Activated T-helper 1 cell treated with anti-CD3 and anti-CD28 coated beads, Interleukin-12 subunit alpha, Interleukin-12 subunit beta, Interleukin-2, Interleukin-4 antibody, amounts not matched to agents 30 ng/mL and 10 ng/mL and 1 ng/mL, durations not matched to agents 14 hours and 24 hours and 36 hours (primary cell): ENCODE measurements around the gene AGBL1. TPM values are rescaled to one million over a fixed set of nuclear protein-coding genes. Genes with fewer than 3 reads are reported as not detected.

Experiments used
- DNase-seq: peaks from one replicate; pipeline ENCODE4 v3.0.0; 2021; ENCODE audit warnings: low spot score
- H3K27ac Mint-ChIP-seq: one replicate; pipeline ENCODE4 v1.8.0; 2021; ENCODE audit warnings: mild to moderate bottlenecking, mixed read lengths
- H3K27me3 Mint-ChIP-seq: one replicate; pipeline ENCODE4 v1.8.0; 2022; ENCODE audit warnings: mild to moderate bottlenecking, moderate library complexity, mixed read lengths; ENCODE audit not compliant: insufficient read depth
- H3K36me3 Mint-ChIP-seq: one replicate; pipeline ENCODE4 v1.8.0; 2021; ENCODE audit warnings: low read depth, mixed read lengths
- H3K4me1 Mint-ChIP-seq: one replicate; pipeline ENCODE4 v1.8.0; 2021; ENCODE audit warnings: low read depth, mixed read lengths
- H3K4me3 Mint-ChIP-seq: one replicate; pipeline ENCODE4 v1.8.0; 2021; ENCODE audit warnings: mild to moderate bottlenecking, moderate library complexity, mixed read lengths
- H3K9me3 Mint-ChIP-seq: one replicate; pipeline ENCODE4 v1.8.0; 2021; ENCODE audit warnings: mixed read lengths
- intact Hi-C: fragments of 100-400 bp; cut with micrococcal nuclease; formaldehyde crosslinking; loops from one replicate; pipeline ENCODE4 v1.15.1; 2024
- total RNA-seq: library from RNA; stranded (reverse); gene quantifications from 2 replicates; pipeline ENCODE4 v1.2.3, GENCODE V29; 2022

Gene AGBL1
- total RNA-seq, 1 donor from 2014 or later, result not detected

GRCh38 chr15:86392874-86393273, 313.2 kb downstream of the AGBL1 start:
- Mint-ChIP-seq H3K9me3 (no peaks in the 10 kb centered on the region), H3K4me1 (no peaks in the 10 kb centered on the region), H3K4me3 (no peak overlapping the region), H3K27ac (no peak overlapping the region), H3K27me3 (no peaks in the 10 kb centered on the region), H3K36me3 (no peaks in the 10 kb centered on the region)
- no peak for DNase-seq
- intact Hi-C loops, result no loop called here

GRCh38 chr15:86394866-86395265, 315.2 kb downstream of the AGBL1 start:
- H3K4me1 Mint-ChIP-seq, result no peaks in the 10 kb centered on the region
- no peaks in the 10 kb centered on the region for H3K27me3 Mint-ChIP-seq
- no peaks in the 10 kb centered on the region for H3K9me3 Mint-ChIP-seq
- H3K27ac Mint-ChIP-seq, result no peak overlapping the region
- no peak for DNase-seq
- intact Hi-C loops, result no loop called here
- no peaks in the 10 kb centered on the region for H3K36me3 Mint-ChIP-seq
- no peak overlapping the region for H3K4me3 Mint-ChIP-seq

DNA sequence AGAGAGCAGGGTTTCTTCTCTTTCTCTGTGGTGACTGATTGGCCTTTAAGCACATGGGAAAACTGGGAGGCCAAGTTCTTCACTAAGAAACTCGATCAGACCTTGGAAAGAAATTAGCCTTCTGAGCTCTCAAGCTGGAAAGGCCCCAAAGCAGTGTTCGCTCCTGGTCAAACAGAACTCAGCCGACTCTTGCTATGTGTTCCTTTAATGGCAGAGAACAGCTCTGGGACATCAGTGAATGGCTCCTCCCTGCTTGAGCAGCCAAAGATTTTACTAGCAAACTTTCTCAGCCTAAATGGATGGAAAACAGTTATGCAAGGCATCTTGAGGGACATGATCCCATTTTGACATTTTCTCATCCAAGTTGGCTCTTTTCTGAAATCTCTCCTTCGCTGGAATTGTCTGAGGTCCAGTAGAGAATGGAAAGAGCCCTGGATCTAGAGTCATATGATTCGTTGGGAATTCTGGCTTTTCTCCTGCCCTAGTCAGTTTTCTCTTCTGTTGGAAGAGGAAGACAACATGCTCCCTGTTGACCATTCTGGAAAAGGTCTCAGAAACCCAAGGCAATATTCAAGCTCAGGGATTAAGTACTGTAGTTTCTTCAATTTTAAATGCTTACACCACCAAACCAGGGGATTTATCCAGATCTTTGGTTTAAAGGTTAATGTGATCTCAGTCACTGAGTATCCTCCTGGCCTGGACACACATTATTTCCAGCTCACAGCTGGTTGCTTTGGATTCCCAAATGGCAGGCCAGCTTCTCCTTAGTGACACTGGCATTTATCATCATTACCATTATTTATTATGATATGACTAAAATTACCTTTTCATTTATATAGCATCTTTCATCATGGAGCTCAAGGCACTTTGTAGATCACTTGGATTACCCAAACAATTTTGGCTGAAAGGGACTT, 319.6 kb downstream of the AGBL1 start:
- H3K9me3 Mint-ChIP-seq, result no peaks in the 10 kb centered on the region
- no peak overlapping the region for H3K4me3 Mint-ChIP-seq
- no peaks in the 10 kb centered on the region for H3K4me1 Mint-ChIP-seq
- intact Hi-C loops, result no loop called here
- no peak for DNase-seq
- H3K27me3 Mint-ChIP-seq, result peaks cover under 1% of the 10 kb centered on the region
- H3K36me3 Mint-ChIP-seq, result no peaks in the 10 kb centered on the region
- H3K27ac Mint-ChIP-seq, result no peak overlapping the region

GRCh38 chr15:86403221-86403620, 323.6 kb downstream of the AGBL1 start:
- H3K27ac Mint-ChIP-seq, result no peak overlapping the region
- H3K4me1 Mint-ChIP-seq, result no peaks in the 10 kb centered on the region
- no peaks in the 10 kb centered on the region for H3K36me3 Mint-ChIP-seq
- intact Hi-C loops, result no loop called here
- DNase-seq, result no peak
- H3K27me3 Mint-ChIP-seq, result peaks cover 4% of the 10 kb centered on the region
- no peak overlapping the region for H3K4me3 Mint-ChIP-seq
- H3K9me3 Mint-ChIP-seq, result no peaks in the 10 kb centered on the region

GRCh38 chr15:86403914-86404583, 324.4 kb downstream of the AGBL1 start:
- Mint-ChIP-seq H3K36me3 (no peaks in the 10 kb centered on the region), H3K4me1 (no peaks in the 10 kb centered on the region), H3K27me3 (peaks cover 4% of the 10 kb centered on the region), H3K9me3 (no peaks in the 10 kb centered on the region), H3K4me3 (no peak overlapping the region), H3K27ac (no peak overlapping the region)
- DNase-seq, result no peak
- intact Hi-C loops, result no loop called here

GRCh38 chr15:86408261-86408660, 328.6 kb downstream of the AGBL1 start:
- peaks cover 4% of the 10 kb centered on the region for H3K27me3 Mint-ChIP-seq
- intact Hi-C loops, result no loop called here
- H3K4me3 Mint-ChIP-seq, result no peak overlapping the region
- no peaks in the 10 kb centered on the region for H3K36me3 Mint-ChIP-seq
- H3K9me3 Mint-ChIP-seq, result no peaks in the 10 kb centered on the region
- no peak overlapping the region for H3K27ac Mint-ChIP-seq
- no peaks in the 10 kb centered on the region for H3K4me1 Mint-ChIP-seq
- no peak for DNase-seq

GRCh38 chr15:86411916-86412315, 332.2 kb downstream of the AGBL1 start:
- H3K4me3 Mint-ChIP-seq, result no peak overlapping the region
- DNase-seq, result no peak
- H3K4me1 Mint-ChIP-seq, result no peaks in the 10 kb centered on the region
- intact Hi-C loops, result no loop called here
- no peaks in the 10 kb centered on the region for H3K36me3 Mint-ChIP-seq
- H3K9me3 Mint-ChIP-seq, result no peaks in the 10 kb centered on the region
- no peak overlapping the region for H3K27ac Mint-ChIP-seq
- peaks cover 2% of the 10 kb centered on the region for H3K27me3 Mint-ChIP-seq

DNA sequence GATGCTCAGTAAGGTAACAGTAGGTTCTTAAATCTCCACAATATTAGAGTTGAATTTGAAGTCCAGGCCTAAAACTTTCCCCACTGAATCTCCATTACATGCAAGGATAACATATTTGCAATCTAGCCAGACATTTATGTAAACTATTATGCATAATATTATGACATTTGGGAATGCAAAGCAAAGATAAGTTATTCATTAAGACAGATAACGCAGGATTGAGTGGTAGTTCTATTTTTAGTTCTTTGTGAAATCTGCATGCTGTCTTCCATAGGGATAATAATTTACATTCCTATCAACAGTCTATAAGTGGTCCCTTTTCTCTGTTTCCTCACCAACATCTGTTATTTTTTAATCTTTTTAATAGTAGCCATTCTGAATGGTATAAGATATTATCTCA, 333.5 kb downstream of the AGBL1 start:
- DNase-seq, result no peak
- Mint-ChIP-seq H3K27me3 (no peaks in the 10 kb centered on the region), H3K9me3 (no peaks in the 10 kb centered on the region), H3K36me3 (no peaks in the 10 kb centered on the region), H3K4me1 (no peaks in the 10 kb centered on the region), H3K4me3 (no peak overlapping the region), H3K27ac (no peak overlapping the region)
- intact Hi-C loops, result no loop called here

- DNase-seq, result no peak
- H3K27me3 Mint-ChIP-seq, result no peaks in the 10 kb centered on the region
- peaks cover 7% of the 10 kb centered on the region for H3K9me3 Mint-ChIP-seq
- H3K36me3 Mint-ChIP-seq, result no peaks in the 10 kb centered on the region
- intact Hi-C loops, result no loop called here
- no peak overlapping the region for H3K4me3 Mint-ChIP-seq
- H3K4me1 Mint-ChIP-seq, result no peaks in the 10 kb centered on the region
- no peak overlapping the region for H3K27ac Mint-ChIP-seq
Observed at GRCh38 chr15:86425746-86426145, 346.1 kb downstream of the AGBL1 start.

DNA sequence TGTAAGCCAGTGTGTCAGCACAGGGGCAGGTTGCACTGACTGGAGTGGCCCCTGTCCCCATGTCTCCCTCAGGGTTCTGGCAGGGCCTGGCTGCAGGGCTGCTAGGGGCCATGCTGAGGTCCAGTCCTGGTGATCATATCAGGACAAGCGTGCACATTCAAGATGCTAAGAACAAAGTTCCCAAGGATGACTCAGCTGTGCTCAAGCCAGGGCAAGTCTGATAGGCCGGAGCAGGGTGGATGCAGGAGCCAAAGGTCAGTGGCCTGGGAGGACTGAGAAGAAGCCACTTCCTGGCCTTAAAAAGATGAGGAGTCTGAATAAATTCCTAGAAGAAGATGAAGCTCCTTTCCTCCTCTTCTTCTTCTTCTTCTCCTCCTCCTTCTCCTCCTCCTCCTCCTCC, 353.2 kb downstream of the AGBL1 start:
- no peaks in the 10 kb centered on the region for H3K9me3 Mint-ChIP-seq
- DNase-seq, result no peak
- intact Hi-C loops, result no loop called here
- no peak overlapping the region for H3K4me3 Mint-ChIP-seq
- H3K4me1 Mint-ChIP-seq, result no peaks in the 10 kb centered on the region
- no peaks in the 10 kb centered on the region for H3K27me3 Mint-ChIP-seq
- no peaks in the 10 kb centered on the region for H3K36me3 Mint-ChIP-seq
- H3K27ac Mint-ChIP-seq, result no peak overlapping the region

DNA sequence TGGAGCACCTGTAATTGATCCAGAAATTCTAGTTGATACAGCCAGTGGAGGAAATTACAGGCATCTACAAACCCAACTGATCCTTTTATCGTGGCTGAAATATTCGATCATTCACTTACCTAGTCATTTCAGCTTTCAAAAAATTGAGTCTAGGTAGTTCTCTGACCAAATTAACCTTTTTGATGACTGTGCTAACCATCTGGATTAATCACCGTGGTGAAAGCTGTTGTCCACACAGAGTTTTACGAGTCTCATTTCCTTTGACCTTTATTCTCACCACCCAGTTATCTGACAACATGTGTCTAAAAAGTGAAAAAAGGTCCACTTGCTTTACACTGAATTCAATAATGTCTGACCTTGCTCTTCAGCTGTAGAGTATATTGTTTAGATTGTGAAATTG, 354.3 kb downstream of the AGBL1 start:
- Mint-ChIP-seq H3K36me3 (no peaks in the 10 kb centered on the region), H3K4me1 (no peaks in the 10 kb centered on the region), H3K27me3 (no peaks in the 10 kb centered on the region), H3K9me3 (no peaks in the 10 kb centered on the region), H3K27ac (no peak overlapping the region), H3K4me3 (no peak overlapping the region)
- intact Hi-C loops, result no loop called here
- no peak for DNase-seq

DNA sequence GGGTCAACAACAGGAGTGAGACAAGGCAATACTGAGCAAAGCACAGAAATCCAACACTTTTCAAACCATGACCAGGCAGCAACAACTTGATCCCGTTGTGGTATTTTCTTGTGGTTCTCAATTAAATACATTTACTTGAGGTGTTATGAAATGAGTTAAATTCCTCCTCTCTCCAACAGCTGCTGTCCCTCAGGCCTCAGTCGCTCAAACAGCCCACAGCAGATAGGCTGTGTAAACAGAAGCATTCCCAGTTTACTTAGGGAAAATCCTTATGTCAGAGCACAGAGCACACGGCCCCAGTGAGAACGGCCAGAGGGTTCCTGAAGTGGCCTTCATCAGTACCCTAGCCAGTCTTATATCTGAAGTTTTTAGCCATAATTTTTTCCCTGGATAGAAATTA, 359.9 kb downstream of the AGBL1 start:
- Mint-ChIP-seq H3K4me3 (no peak overlapping the region), H3K9me3 (peaks cover 8% of the 10 kb centered on the region), H3K4me1 (no peaks in the 10 kb centered on the region), H3K27ac (no peak overlapping the region), H3K36me3 (no peaks in the 10 kb centered on the region), H3K27me3 (no peaks in the 10 kb centered on the region)
- DNase-seq, result no peak
- intact Hi-C loops, result no loop called here

DNA sequence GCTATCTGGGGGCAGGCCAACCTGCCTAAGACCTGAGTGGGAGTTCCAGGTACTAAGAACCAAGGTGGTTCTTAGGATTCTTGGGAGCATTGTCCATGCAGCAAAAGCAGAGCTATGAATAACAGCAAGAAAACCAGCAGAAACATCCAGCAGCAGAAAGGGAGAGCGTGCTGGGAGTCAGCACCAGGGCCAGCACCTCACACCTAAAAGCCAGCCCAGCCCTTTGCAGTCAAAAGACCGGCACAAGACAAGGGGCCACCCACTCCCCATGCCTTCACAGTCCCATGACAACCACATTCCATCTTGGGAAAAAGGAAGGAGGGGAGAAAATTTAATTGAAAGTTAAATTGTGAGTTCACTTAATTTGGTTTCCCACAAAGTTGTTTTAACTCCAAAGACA, 364.9 kb downstream of the AGBL1 start:
- Mint-ChIP-seq H3K27ac (no peak overlapping the region), H3K9me3 (peaks cover 4% of the 10 kb centered on the region), H3K4me1 (no peaks in the 10 kb centered on the region), H3K27me3 (peaks cover 2% of the 10 kb centered on the region), H3K4me3 (no peak overlapping the region), H3K36me3 (no peaks in the 10 kb centered on the region)
- no peak for DNase-seq
- intact Hi-C loops, result no loop called here
